MM.1S (cell line): ENCODE results near the gene PIK3R5.

ENCODE experiments used
- DNase-seq: peaks from one replicate; pipeline ENCODE4 v3.0.0-alpha.2; 2015
- H2AFZ ChIP-seq: fragments of 300-600 bp; sonication (generic); 2 replicates; pipeline ENCODE4 v1.6.0; 2016; ENCODE audit warnings: antibody characterized with exemption, low read length
- H3F3A ChIP-seq: fragments of 300-600 bp; sonication (generic); 2 replicates; pipeline ENCODE4 v1.6.1; 2016; ENCODE audit warnings: mild to moderate bottlenecking, antibody characterized with exemption, low read length, moderate library complexity, mixed read lengths; ENCODE audit not compliant: insufficient read depth
- H3K27ac ChIP-seq: fragments of 300-600 bp; sonication (generic); 2 replicates; pipeline ENCODE4 v1.5.1; 2016; ENCODE audit warnings: mild to moderate bottlenecking, low read length
- H3K27me3 ChIP-seq: fragments of 300-600 bp; sonication (generic); replicated peaks from 2 replicates; pipeline ENCODE4 v1.6.0; 2016; ENCODE audit warnings: low read length; ENCODE audit not compliant: insufficient read depth
- H3K36me3 ChIP-seq: fragments of 300-600 bp; sonication (generic); replicated peaks from 2 replicates; pipeline ENCODE4 v1.6.1; 2016; ENCODE audit warnings: mild to moderate bottlenecking, low read length, mixed read lengths; ENCODE audit not compliant: insufficient read depth
- H3K4me1 ChIP-seq: fragments of 300-600 bp; sonication (generic); 2 replicates; pipeline ENCODE4 v1.6.1; 2016; ENCODE audit warnings: low read length, mixed read lengths
- H3K4me2 ChIP-seq: fragments of 300-600 bp; sonication (generic); 2 replicates; pipeline ENCODE4 v1.6.0; 2016; ENCODE audit warnings: low read depth, low read length
- H3K4me3 ChIP-seq: fragments of 300-600 bp; sonication (generic); 2 replicates; pipeline ENCODE4 v1.5.1; 2016; ENCODE audit warnings: low read length, mixed read lengths
- H3K79me2 ChIP-seq: fragments of 300-600 bp; sonication (generic); 2 replicates; pipeline ENCODE4 v1.6.1; 2016; ENCODE audit warnings: mixed run types, low read length, mixed read lengths
- H3K9ac ChIP-seq: fragments of 300-600 bp; sonication (generic); 2 replicates; pipeline ENCODE4 v1.6.1; 2016; ENCODE audit warnings: low read length, mixed read lengths
- H3K9me2 ChIP-seq: fragments of 300-600 bp; sonication (generic); replicated peaks from 2 replicates; pipeline ENCODE4 v1.6.1; 2016; ENCODE audit warnings: mild to moderate bottlenecking, low read length, mixed read lengths; ENCODE audit not compliant: insufficient read depth
- H3K9me3 ChIP-seq: fragments of 300-600 bp; sonication (generic); replicated peaks from 2 replicates; pipeline ENCODE4 v1.6.1; 2016; ENCODE audit warnings: mild to moderate bottlenecking, low read length, mixed read lengths; ENCODE audit not compliant: insufficient read depth
- H4K20me1 ChIP-seq: fragments of 300-600 bp; sonication (generic); 2 replicates; pipeline ENCODE4 v1.6.1; 2016; ENCODE audit warnings: mild to moderate bottlenecking, low read length, moderate library complexity, mixed read lengths; ENCODE audit not compliant: insufficient read depth
- CTCF ChIP-seq: fragments of 300-600 bp; sonication (generic); IDR thresholded peaks from 2 replicates; pipeline ENCODE4 v1.5.1; 2016; ENCODE audit warnings: antibody characterized with exemption, low read length, mixed read lengths
- EZH2 ChIP-seq: fragments of 300-600 bp; sonication (generic); optimal IDR thresholded peaks from 2 replicates; pipeline ENCODE3; 2017; ENCODE audit warnings: low read depth, mild to moderate bottlenecking, antibody characterized with exemption, low read length, mixed read lengths
- EZH2phosphoT487 ChIP-seq: fragments of 300-600 bp; sonication (generic); IDR thresholded peaks from 2 replicates; pipeline ENCODE4 v1.6.1; 2018; ENCODE audit warnings: antibody characterized with exemption, low read length

The PIK3R5 gene

GRCh38 chr17:8910969-8911604 is 54.4 kb downstream of the PIK3R5 start:
- DNase-seq: no peak
- no peaks in the 10 kb centered on the region for H3F3A ChIP-seq
- 0 out of 2 replicates have a peak, but pooled peaks cover 3% of the 10 kb centered on the region for H3K27me3 ChIP-seq
- H3K9me3 ChIP-seq: no peaks in the 10 kb centered on the region
- H3K4me1 ChIP-seq: no peaks in the 10 kb centered on the region
- no peak overlapping the region for H3K27ac ChIP-seq
- no peaks in the 10 kb centered on the region for H3K79me2 ChIP-seq
- TF ChIP-seq CTCF: no peak
- TF ChIP-seq EZH2phosphoT487: no peak
- no peak for TF ChIP-seq EZH2
- H3K9ac ChIP-seq: no peak overlapping the region
- H2AFZ ChIP-seq: no peak overlapping the region
- H3K4me2 ChIP-seq: no peak overlapping the region
- H3K9me2 ChIP-seq: no peaks in the 10 kb centered on the region
- H4K20me1 ChIP-seq: no peaks in the 10 kb centered on the region
- no peak overlapping the region for H3K4me3 ChIP-seq
- H3K36me3 ChIP-seq: no peaks in the 10 kb centered on the region

GRCh38 chr17:8909586-8910270 is 55.8 kb downstream of the PIK3R5 start:
- Histone ChIP-seq H3K9me2 (no peaks in the 10 kb centered on the region), H3K4me2 (no peak overlapping the region), H3K27ac (no peak overlapping the region), H3K9ac (no peak overlapping the region), H3K36me3 (no peaks in the 10 kb centered on the region), H3K4me3 (no peak overlapping the region), H3K9me3 (no peaks in the 10 kb centered on the region), H3K27me3 (0 out of 2 replicates have a peak, but pooled peaks cover 3% of the 10 kb centered on the region), H3K79me2 (no peaks in the 10 kb centered on the region), H4K20me1 (no peaks in the 10 kb centered on the region), H2AFZ (no peak overlapping the region), H3F3A (no peaks in the 10 kb centered on the region), H3K4me1 (no peaks in the 10 kb centered on the region)
- TF ChIP-seq EZH2: no peak
- no peak for TF ChIP-seq CTCF
- TF ChIP-seq EZH2phosphoT487: no peak
- no peak for DNase-seq

- TF ChIP-seq CTCF: no peak
- TF ChIP-seq EZH2phosphoT487: no peak
- H3K4me1 ChIP-seq: no peaks in the 10 kb centered on the region
- H3K9me3 ChIP-seq: no peaks in the 10 kb centered on the region
- no peaks in the 10 kb centered on the region for H3F3A ChIP-seq
- H3K4me3 ChIP-seq: no peak overlapping the region
- no peaks in the 10 kb centered on the region for H3K27me3 ChIP-seq
- no peak overlapping the region for H3K27ac ChIP-seq
- no peak overlapping the region for H2AFZ ChIP-seq
- H3K9me2 ChIP-seq: no peaks in the 10 kb centered on the region
- H3K4me2 ChIP-seq: no peak overlapping the region
- no peaks in the 10 kb centered on the region for H3K36me3 ChIP-seq
- H3K79me2 ChIP-seq: no peaks in the 10 kb centered on the region
- DNase-seq: no peak
- H4K20me1 ChIP-seq: no peaks in the 10 kb centered on the region
- H3K9ac ChIP-seq: no peak overlapping the region
Measured at GRCh38 chr17:8905331-8905730, 60.2 kb downstream of the PIK3R5 start.
